ENCODE results near the gene HSDL1.

The HSDL1 gene

DNA sequence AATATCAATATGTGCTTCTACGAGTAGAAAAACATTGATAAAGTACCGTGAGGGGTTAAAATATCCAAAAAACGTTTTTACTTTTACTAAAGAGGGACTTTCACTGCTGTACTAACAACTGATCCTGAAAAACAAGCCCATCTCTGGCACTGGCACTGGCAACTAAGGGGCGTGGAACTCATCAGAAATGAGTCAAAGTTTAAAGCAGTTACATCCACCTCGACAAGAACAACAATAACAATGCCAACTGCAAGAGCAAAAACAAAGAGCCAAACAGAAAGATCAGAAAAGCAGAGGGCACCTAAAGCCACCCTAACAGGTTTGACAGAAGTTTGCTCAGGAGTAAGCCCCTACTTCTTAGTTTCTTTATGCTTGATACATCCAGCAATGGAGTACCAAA, 41.3 kb downstream of the HSDL1 start:
- Histone ChIP-seq H3K4me1 (ENCODE audit: insufficient read depth, low read length) (peaks cover 39% of the 10 kb centered on the region), H3K36me3 (ENCODE audit: insufficient read depth, low read length) (peaks cover 68% of the 10 kb centered on the region)
- no peak for TF ChIP-seq EZH2 (IDR thresholded peaks at IDR 0.05; ENCODE audit: borderline replicate concordance, low read depth, low read length, severe bottlenecking)
- TF ChIP-seq, protein P1, sequence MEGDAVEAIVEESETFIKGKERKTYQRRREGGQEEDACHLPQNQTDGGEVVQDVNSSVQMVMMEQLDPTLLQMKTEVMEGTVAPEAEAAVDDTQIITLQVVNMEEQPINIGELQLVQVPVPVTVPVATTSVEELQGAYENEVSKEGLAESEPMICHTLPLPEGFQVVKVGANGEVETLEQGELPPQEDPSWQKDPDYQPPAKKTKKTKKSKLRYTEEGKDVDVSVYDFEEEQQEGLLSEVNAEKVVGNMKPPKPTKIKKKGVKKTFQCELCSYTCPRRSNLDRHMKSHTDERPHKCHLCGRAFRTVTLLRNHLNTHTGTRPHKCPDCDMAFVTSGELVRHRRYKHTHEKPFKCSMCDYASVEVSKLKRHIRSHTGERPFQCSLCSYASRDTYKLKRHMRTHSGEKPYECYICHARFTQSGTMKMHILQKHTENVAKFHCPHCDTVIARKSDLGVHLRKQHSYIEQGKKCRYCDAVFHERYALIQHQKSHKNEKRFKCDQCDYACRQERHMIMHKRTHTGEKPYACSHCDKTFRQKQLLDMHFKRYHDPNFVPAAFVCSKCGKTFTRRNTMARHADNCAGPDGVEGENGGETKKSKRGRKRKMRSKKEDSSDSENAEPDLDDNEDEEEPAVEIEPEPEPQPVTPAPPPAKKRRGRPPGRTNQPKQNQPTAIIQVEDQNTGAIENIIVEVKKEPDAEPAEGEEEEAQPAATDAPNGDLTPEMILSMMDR (IDR thresholded peaks at IDR 0.05; ENCODE audit: borderline replicate concordance, extremely low read depth, low read length, poor library complexity, severe bottlenecking): no peak

DNA sequence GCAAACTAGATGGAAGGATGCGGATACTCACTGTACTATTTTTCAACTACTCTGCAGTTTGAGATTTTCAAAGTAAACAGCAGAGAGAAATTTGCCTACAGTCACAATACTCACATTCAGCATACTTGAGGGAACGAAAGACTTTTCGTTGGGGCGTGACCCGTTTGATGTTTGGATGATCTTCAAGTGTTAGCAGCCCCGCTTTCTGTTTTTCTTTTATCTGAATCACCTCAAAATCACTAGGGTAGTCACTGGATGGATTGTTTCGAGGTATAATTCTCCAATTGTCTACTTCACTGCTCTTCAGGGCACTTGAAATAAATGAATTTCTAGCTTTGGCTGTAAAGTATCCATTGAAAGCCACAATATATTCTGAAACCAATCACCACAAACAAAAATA, 46.0 kb downstream of the HSDL1 start:
- no peak overlapping the region for H3K4me2 ChIP-seq (ENCODE audit: insufficient read depth, low read length)
- no peaks in the 10 kb centered on the region for H3K9me3 ChIP-seq (ENCODE audit: insufficient read depth, low read length, severe bottlenecking)
- no peak overlapping the region for H2AFZ ChIP-seq (ENCODE audit: low read depth, low read length)
- no peaks in the 10 kb centered on the region for H3K27me3 ChIP-seq (ENCODE audit: insufficient read depth, low read length, poor library complexity)
- no peak for ATAC-seq (ENCODE audit: insufficient read depth, low read depth)
- H4K20me1 ChIP-seq (ENCODE audit: insufficient read depth, low read length): peaks cover 23% of the 10 kb centered on the region; the same call in 1 of the 2 replicates
- TF ChIP-seq, protein P1 (IDR thresholded peaks at IDR 0.05; ENCODE audit: borderline replicate concordance, extremely low read depth, low read length, poor library complexity, severe bottlenecking): no peak
- TF ChIP-seq EZH2 (IDR thresholded peaks at IDR 0.05; ENCODE audit: borderline replicate concordance, low read depth, low read length, severe bottlenecking): no peak
- H3K9ac ChIP-seq (ENCODE audit: low read depth, low read length): no peak overlapping the region
- no peak for DNase-seq
- H3K4me3 ChIP-seq (ENCODE audit: low read depth in 1 of 2, low read length in 2 of 2): no peak overlapping the region
- peaks cover 88% of the 10 kb centered on the region for H3K36me3 ChIP-seq (ENCODE audit: insufficient read depth, low read length)
- no peak overlapping the region for H3K27ac ChIP-seq (ENCODE audit: low read length)
- H3K79me2 ChIP-seq (ENCODE audit: insufficient read depth, low read length): peaks cover 90% of the 10 kb centered on the region
- H3K4me1 ChIP-seq (ENCODE audit: insufficient read depth, low read length): peaks cover 33% of the 10 kb centered on the region

More for the DNA sequence above, 41.3 kb downstream of the HSDL1 start:
- DNase-seq (no peak), ATAC-seq (ENCODE audit: insufficient read depth, low read depth) (no peak)
- Histone ChIP-seq H3K9ac (ENCODE audit: low read depth, low read length) (no peak overlapping the region), H2AFZ (ENCODE audit: low read depth, low read length) (no peak overlapping the region), H3K4me3 (ENCODE audit: low read depth in 1 of 2, low read length in 2 of 2) (no peak overlapping the region), H3K27ac (ENCODE audit: low read length) (peak overlapping the region; percentile 4; the same call in 1 of the 2 replicates), H3K79me2 (ENCODE audit: insufficient read depth, low read length) (peaks cover 100% of the 10 kb centered on the region), H3K9me3 (ENCODE audit: insufficient read depth, low read length, severe bottlenecking) (no peaks in the 10 kb centered on the region), H3K27me3 (ENCODE audit: insufficient read depth, low read length, poor library complexity) (no peaks in the 10 kb centered on the region), H3K4me2 (ENCODE audit: insufficient read depth, low read length) (no peak overlapping the region), H4K20me1 (ENCODE audit: insufficient read depth, low read length) (peaks cover 65% of the 10 kb centered on the region)

DNA sequence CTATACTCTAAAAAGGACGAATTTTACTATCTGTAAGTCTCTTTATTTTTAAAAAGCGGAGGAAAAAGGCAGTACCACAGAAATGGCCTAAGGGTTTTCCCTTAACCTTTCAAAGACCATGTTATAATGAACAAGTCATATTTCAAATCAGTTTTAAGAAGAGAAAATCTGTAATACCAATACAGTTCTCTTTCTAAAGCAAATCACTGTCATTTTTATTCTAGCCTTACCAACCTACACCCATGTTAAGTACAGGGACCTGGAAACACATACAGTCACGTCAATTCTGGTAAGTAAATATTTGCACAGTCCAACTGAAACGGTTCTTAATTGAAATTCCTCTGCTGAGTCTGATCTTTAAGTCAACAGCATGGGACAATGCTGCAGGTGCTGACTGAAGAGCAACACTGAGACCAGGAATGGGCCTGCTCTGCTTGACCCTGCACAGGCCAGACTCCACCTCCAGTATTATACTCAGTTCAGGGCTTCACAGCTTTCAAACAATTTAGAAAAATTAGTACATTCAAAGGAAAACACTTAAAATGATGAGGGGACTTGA, 48.5 kb downstream of the HSDL1 start:
- no peak for DNase-seq
- TF ChIP-seq EZH2 (IDR thresholded peaks at IDR 0.05; ENCODE audit: borderline replicate concordance, low read depth, low read length, severe bottlenecking): no peak
- no peak overlapping the region for H3K9ac ChIP-seq (ENCODE audit: low read depth, low read length)
- peaks cover 76% of the 10 kb centered on the region for H3K79me2 ChIP-seq (ENCODE audit: insufficient read depth, low read length)
- no peak overlapping the region for H3K4me2 ChIP-seq (ENCODE audit: insufficient read depth, low read length)
- no peak for ATAC-seq (ENCODE audit: insufficient read depth, low read depth)
- H3K27me3 ChIP-seq (ENCODE audit: insufficient read depth, low read length, poor library complexity): no peaks in the 10 kb centered on the region
- H3K9me3 ChIP-seq (ENCODE audit: insufficient read depth, low read length, severe bottlenecking): no peaks in the 10 kb centered on the region
- no peak overlapping the region for H3K27ac ChIP-seq (ENCODE audit: low read length)
- H2AFZ ChIP-seq (ENCODE audit: low read depth, low read length): no peak overlapping the region
- H3K4me1 ChIP-seq (ENCODE audit: insufficient read depth, low read length): peaks cover 36% of the 10 kb centered on the region
- H4K20me1 ChIP-seq (ENCODE audit: insufficient read depth, low read length): 0 out of 2 replicates have a peak, but pooled peaks cover 3% of the 10 kb centered on the region
- H3K4me3 ChIP-seq (ENCODE audit: low read depth in 1 of 2, low read length in 2 of 2): no peak overlapping the region
- H3K36me3 ChIP-seq (ENCODE audit: insufficient read depth, low read length): peaks cover 95% of the 10 kb centered on the region

DNA sequence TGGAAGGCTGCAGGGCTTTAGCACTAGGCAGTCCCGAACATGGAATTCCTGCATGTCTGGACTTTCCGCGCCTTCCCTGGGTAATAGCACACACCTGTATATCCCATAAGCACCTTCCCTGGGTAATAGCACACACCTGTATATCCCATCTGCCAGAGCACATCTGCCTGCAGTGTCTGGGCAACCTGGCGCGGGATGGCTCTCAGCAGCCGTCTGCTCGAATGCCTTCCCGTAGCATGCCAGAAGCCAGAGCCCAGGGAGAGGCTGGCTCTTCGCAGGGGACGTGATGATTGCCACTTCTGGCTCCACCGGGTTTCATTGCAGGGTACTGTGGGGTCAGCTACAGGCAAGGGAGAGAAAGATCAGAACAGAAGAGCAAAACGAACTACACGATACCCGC, 49.5 kb downstream of the HSDL1 start:
- no peak overlapping the region for H3K9ac ChIP-seq (ENCODE audit: low read depth, low read length)
- no peak overlapping the region for H2AFZ ChIP-seq (ENCODE audit: low read depth, low read length)
- H3K27me3 ChIP-seq (ENCODE audit: insufficient read depth, low read length, poor library complexity): no peaks in the 10 kb centered on the region
- ATAC-seq (ENCODE audit: insufficient read depth, low read depth) (no peak), DNase-seq (no peak)
- 0 out of 2 replicates have a peak, but pooled peaks cover 3% of the 10 kb centered on the region for H4K20me1 ChIP-seq (ENCODE audit: insufficient read depth, low read length)
- H3K4me3 ChIP-seq (ENCODE audit: low read depth in 1 of 2, low read length in 2 of 2): no peak overlapping the region
- H3K4me1 ChIP-seq (ENCODE audit: insufficient read depth, low read length): peaks cover 42% of the 10 kb centered on the region
- TF ChIP-seq EZH2 (IDR thresholded peaks at IDR 0.05; ENCODE audit: borderline replicate concordance, low read depth, low read length, severe bottlenecking): no peak
- TF ChIP-seq, protein P1 (IDR thresholded peaks at IDR 0.05; ENCODE audit: borderline replicate concordance, extremely low read depth, low read length, poor library complexity, severe bottlenecking): no peak
- no peak overlapping the region for H3K27ac ChIP-seq (ENCODE audit: low read length)
- H3K9me3 ChIP-seq (ENCODE audit: insufficient read depth, low read length, severe bottlenecking): no peaks in the 10 kb centered on the region
- H3K79me2 ChIP-seq (ENCODE audit: insufficient read depth, low read length): peaks cover 66% of the 10 kb centered on the region
- H3K36me3 ChIP-seq (ENCODE audit: insufficient read depth, low read length): peaks cover 93% of the 10 kb centered on the region
- no peak overlapping the region for H3K4me2 ChIP-seq (ENCODE audit: insufficient read depth, low read length)
